HG03103 (cell line): ENCODE data around the gene TAL1.
"Not testable (repeated sequence)": the region's sequence is repeated elsewhere in the genome, so short reads cannot be mapped to it uniquely, and the experiment has no call there.

ENCODE experiments used
- ATAC-seq: cut with Tn5 transposase; IDR thresholded peaks from one replicate; pipeline ENCODE4 v1.9.1; 2021; ENCODE audit warnings: low read depth; ENCODE audit not compliant: unreplicated experiment

Gene TAL1

GRCh38 chr1:47213230-47213963, 18.6 kb downstream of the TAL1 start:
- ATAC-seq = no peak

- ATAC-seq = no peak
These were observed 19.3 kb downstream of the TAL1 start for GRCh38 chr1:47212636-47213229.

- ATAC-seq = no peak
These were observed 20.2 kb downstream of the TAL1 start for GRCh38 chr1:47211796-47212269.

GRCh38 chr1:47210666-47211065, 21.4 kb downstream of the TAL1 start:
- ATAC-seq = no peak

GRCh38 chr1:47209725-47210325, 22.2 kb downstream of the TAL1 start:
- no peak for ATAC-seq

- ATAC-seq = no peak
These were observed 22.9 kb downstream of the TAL1 start for GRCh38 chr1:47209091-47209490.

GRCh38 chr1:47208374-47208850, 23.6 kb downstream of the TAL1 start:
- ATAC-seq = no peak

GRCh38 chr1:47207803-47208373, 24.1 kb downstream of the TAL1 start:
- no peak for ATAC-seq

- ATAC-seq = no peak
These were observed 26.1 kb downstream of the TAL1 start for GRCh38 chr1:47205918-47206317.

GRCh38 chr1:47203504-47203903, 28.5 kb downstream of the TAL1 start:
- ATAC-seq = not testable (repeated sequence)

- no peak for ATAC-seq
These were observed 30.8 kb downstream of the TAL1 start for GRCh38 chr1:47201179-47201578.

GRCh38 chr1:47198214-47198613, 33.8 kb downstream of the TAL1 start:
- ATAC-seq = no peak

- no peak for ATAC-seq
These were observed 35.4 kb downstream of the TAL1 start for GRCh38 chr1:47196622-47197021.

- ATAC-seq = not testable (repeated sequence)
These were observed 36.0 kb downstream of the TAL1 start for GRCh38 chr1:47195981-47196380.

- ATAC-seq = no peak
These were observed 37.7 kb downstream of the TAL1 start for GRCh38 chr1:47194311-47194710.

GRCh38 chr1:47193496-47193895, 38.5 kb downstream of the TAL1 start:
- not testable (repeated sequence) for ATAC-seq

GRCh38 chr1:47192458-47193384, 39.3 kb downstream of the TAL1 start:
- peak; percentile 61 for ATAC-seq

- ATAC-seq = no peak
These were observed 40.0 kb downstream of the TAL1 start for GRCh38 chr1:47191940-47192457.

GRCh38 chr1:47190857-47191256, 41.2 kb downstream of the TAL1 start:
- ATAC-seq = no peak

- ATAC-seq = no peak
These were observed 41.5 kb downstream of the TAL1 start for GRCh38 chr1:47190509-47190855.
